ENCODE results near the gene DNAH5.

DNA sequence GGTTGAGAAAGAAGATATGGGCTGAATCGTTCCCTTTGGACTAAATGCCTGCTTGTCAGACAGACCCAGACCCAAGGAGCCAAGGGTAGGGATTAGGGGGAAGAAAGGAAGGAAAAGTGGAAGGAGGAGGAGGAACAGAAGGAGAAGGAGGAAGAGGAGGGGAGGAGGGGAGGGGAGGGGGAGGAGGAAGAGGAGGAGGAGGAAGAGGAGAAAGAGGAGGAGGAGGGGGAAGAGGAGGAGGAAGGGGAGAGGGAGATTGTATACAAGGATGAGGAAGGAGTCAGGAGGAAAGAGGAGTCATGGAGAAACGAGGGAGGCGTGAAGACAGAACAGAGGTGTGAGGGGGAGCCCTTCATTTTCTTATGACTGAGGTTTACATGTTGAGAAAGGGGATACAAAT lies 46.9 kb upstream of the DNAH5 start:
- TF ChIP-seq, protein P1, sequence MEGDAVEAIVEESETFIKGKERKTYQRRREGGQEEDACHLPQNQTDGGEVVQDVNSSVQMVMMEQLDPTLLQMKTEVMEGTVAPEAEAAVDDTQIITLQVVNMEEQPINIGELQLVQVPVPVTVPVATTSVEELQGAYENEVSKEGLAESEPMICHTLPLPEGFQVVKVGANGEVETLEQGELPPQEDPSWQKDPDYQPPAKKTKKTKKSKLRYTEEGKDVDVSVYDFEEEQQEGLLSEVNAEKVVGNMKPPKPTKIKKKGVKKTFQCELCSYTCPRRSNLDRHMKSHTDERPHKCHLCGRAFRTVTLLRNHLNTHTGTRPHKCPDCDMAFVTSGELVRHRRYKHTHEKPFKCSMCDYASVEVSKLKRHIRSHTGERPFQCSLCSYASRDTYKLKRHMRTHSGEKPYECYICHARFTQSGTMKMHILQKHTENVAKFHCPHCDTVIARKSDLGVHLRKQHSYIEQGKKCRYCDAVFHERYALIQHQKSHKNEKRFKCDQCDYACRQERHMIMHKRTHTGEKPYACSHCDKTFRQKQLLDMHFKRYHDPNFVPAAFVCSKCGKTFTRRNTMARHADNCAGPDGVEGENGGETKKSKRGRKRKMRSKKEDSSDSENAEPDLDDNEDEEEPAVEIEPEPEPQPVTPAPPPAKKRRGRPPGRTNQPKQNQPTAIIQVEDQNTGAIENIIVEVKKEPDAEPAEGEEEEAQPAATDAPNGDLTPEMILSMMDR (IDR thresholded peaks at IDR 0.05), result no peak
- TF ChIP-seq POLR2A (IDR thresholded peaks at IDR 0.05), result no peak

Data from esophagus squamous epithelium (tissue), 4 donors.